GM19328 (cell line): ENCODE results near the gene ZNF423.

ENCODE experiments used
- ATAC-seq: cut with Tn5 transposase; IDR thresholded peaks from one replicate; pipeline ENCODE4 v1.9.1; 2021; ENCODE audit warnings: mild to moderate bottlenecking, moderate library complexity; ENCODE audit not compliant: unreplicated experiment

Gene ZNF423

GRCh38 chr16:49543631-49543946 is 312.3 kb downstream of the ZNF423 start:
- ATAC-seq, result no peak

- no peak for ATAC-seq
Measured at GRCh38 chr16:49542946-49543630, 312.8 kb downstream of the ZNF423 start.

GRCh38 chr16:49542391-49542891 is 313.5 kb downstream of the ZNF423 start:
- ATAC-seq, result no peak

GRCh38 chr16:49540836-49541235 is 315.1 kb downstream of the ZNF423 start:
- no peak for ATAC-seq

GRCh38 chr16:49539758-49540157 is 316.2 kb downstream of the ZNF423 start:
- no peak for ATAC-seq

GRCh38 chr16:49537924-49538459 is 317.9 kb downstream of the ZNF423 start:
- no peak for ATAC-seq

GRCh38 chr16:49534901-49535610 is 320.9 kb downstream of the ZNF423 start:
- no peak for ATAC-seq

GRCh38 chr16:49533422-49533821 is 322.5 kb downstream of the ZNF423 start:
- ATAC-seq, result no peak

- no peak for ATAC-seq
Measured at GRCh38 chr16:49532873-49533272, 323.0 kb downstream of the ZNF423 start.

- ATAC-seq, result no peak
Measured at GRCh38 chr16:49531931-49532840, 323.7 kb downstream of the ZNF423 start.

- no peak for ATAC-seq
Measured at GRCh38 chr16:49531425-49531824, 324.5 kb downstream of the ZNF423 start.

- ATAC-seq, result no peak
Measured at GRCh38 chr16:49530427-49530970, 325.4 kb downstream of the ZNF423 start.

GRCh38 chr16:49529411-49530045 is 326.4 kb downstream of the ZNF423 start:
- no peak for ATAC-seq

GRCh38 chr16:49528866-49529288 is 327.0 kb downstream of the ZNF423 start:
- no peak for ATAC-seq

- no peak for ATAC-seq
Measured at GRCh38 chr16:49528060-49528865, 327.6 kb downstream of the ZNF423 start.

GRCh38 chr16:49527611-49528010 is 328.3 kb downstream of the ZNF423 start:
- ATAC-seq, result no peak

GRCh38 chr16:49526860-49527365 is 329.0 kb downstream of the ZNF423 start:
- ATAC-seq, result no peak

GRCh38 chr16:49524947-49525315 is 331.0 kb downstream of the ZNF423 start:
- no peak for ATAC-seq

- no peak for ATAC-seq
Measured at GRCh38 chr16:49524216-49524946, 331.5 kb downstream of the ZNF423 start.
